HL-60 (cell line): Measurements from ENCODE around the gene EIF2AK3.

ENCODE experiments used
- DNase-seq, 2 experiments: peaks; one replicate each; pipeline ENCODE4 v3.0.0-alpha.2; 2010 to 2020; ENCODE audit warnings: low read depth in 1 of 2, low spot score in 1 of 2
- H3K27ac ChIP-seq: fragments of 250-450 bp; sonication (Bioruptor Pico); replicated peaks from 2 replicates; pipeline ENCODE4 v1.5.1; 2020; ENCODE audit warnings: mild to moderate bottlenecking, moderate library complexity
- H3K27me3 ChIP-seq: fragments of 250-450 bp; sonication (Bioruptor Pico); 2 replicates; pipeline ENCODE4 v1.5.1; 2021; ENCODE audit warnings: mild to moderate bottlenecking, moderate library complexity; ENCODE audit not compliant: insufficient read depth, poor library complexity, severe bottlenecking
- H3K4me3 ChIP-seq: replicated peaks from 2 replicates; pipeline ENCODE4 v1.5.1; 2011; ENCODE audit warnings: mild to moderate bottlenecking, control low read depth, low read length; ENCODE audit not compliant: insufficient read depth
- GABPA ChIP-seq: IDR thresholded peaks from 2 replicates; pipeline ENCODE4 v1.6.1; 2012; ENCODE audit warnings: low read depth
- POLR2AphosphoS5 ChIP-seq: IDR thresholded peaks from 2 replicates; pipeline ENCODE4 v1.6.1; 2012; ENCODE audit warnings: low read depth
- SPI1 ChIP-seq: IDR thresholded peaks from 2 replicates; pipeline ENCODE4 v1.6.1; 2012; ENCODE audit warnings: low read depth, mild to moderate bottlenecking, borderline replicate concordance
- TF ChIP-seq, protein P1 (sequence below): IDR thresholded peaks from 2 replicates; pipeline ENCODE4 v1.6.1; 2012; ENCODE audit warnings: low read depth; ENCODE audit not compliant: insufficient replicate concordance
- TF ChIP-seq, protein P2 (sequence below): IDR thresholded peaks from one replicate; pipeline ENCODE4 v1.5.1; 2011; ENCODE audit warnings: low read length, control low read depth, inconsistent platforms; ENCODE audit not compliant: insufficient read depth

EIF2AK3 gene

GRCh38 chr2:88608184-88608583 is 19.1 kb downstream of the EIF2AK3 start:
- Histone ChIP-seq H3K27ac (no peak overlapping the region), H3K4me3 (no peak overlapping the region), H3K27me3 (no peaks in the 10 kb centered on the region)
- no peak for DNase-seq
- no peak for TF ChIP-seq GABPA
- TF ChIP-seq, protein P1, sequence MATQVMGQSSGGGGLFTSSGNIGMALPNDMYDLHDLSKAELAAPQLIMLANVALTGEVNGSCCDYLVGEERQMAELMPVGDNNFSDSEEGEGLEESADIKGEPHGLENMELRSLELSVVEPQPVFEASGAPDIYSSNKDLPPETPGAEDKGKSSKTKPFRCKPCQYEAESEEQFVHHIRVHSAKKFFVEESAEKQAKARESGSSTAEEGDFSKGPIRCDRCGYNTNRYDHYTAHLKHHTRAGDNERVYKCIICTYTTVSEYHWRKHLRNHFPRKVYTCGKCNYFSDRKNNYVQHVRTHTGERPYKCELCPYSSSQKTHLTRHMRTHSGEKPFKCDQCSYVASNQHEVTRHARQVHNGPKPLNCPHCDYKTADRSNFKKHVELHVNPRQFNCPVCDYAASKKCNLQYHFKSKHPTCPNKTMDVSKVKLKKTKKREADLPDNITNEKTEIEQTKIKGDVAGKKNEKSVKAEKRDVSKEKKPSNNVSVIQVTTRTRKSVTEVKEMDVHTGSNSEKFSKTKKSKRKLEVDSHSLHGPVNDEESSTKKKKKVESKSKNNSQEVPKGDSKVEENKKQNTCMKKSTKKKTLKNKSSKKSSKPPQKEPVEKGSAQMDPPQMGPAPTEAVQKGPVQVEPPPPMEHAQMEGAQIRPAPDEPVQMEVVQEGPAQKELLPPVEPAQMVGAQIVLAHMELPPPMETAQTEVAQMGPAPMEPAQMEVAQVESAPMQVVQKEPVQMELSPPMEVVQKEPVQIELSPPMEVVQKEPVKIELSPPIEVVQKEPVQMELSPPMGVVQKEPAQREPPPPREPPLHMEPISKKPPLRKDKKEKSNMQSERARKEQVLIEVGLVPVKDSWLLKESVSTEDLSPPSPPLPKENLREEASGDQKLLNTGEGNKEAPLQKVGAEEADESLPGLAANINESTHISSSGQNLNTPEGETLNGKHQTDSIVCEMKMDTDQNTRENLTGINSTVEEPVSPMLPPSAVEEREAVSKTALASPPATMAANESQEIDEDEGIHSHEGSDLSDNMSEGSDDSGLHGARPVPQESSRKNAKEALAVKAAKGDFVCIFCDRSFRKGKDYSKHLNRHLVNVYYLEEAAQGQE: no peak

- Histone ChIP-seq H3K4me3 (no peak overlapping the region), H3K27me3 (no peaks in the 10 kb centered on the region), H3K27ac (no peak overlapping the region)
- TF ChIP-seq, protein P2, sequence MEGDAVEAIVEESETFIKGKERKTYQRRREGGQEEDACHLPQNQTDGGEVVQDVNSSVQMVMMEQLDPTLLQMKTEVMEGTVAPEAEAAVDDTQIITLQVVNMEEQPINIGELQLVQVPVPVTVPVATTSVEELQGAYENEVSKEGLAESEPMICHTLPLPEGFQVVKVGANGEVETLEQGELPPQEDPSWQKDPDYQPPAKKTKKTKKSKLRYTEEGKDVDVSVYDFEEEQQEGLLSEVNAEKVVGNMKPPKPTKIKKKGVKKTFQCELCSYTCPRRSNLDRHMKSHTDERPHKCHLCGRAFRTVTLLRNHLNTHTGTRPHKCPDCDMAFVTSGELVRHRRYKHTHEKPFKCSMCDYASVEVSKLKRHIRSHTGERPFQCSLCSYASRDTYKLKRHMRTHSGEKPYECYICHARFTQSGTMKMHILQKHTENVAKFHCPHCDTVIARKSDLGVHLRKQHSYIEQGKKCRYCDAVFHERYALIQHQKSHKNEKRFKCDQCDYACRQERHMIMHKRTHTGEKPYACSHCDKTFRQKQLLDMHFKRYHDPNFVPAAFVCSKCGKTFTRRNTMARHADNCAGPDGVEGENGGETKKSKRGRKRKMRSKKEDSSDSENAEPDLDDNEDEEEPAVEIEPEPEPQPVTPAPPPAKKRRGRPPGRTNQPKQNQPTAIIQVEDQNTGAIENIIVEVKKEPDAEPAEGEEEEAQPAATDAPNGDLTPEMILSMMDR: no peak
- no peak for TF ChIP-seq SPI1
- TF ChIP-seq, protein P1: no peak
- TF ChIP-seq GABPA: no peak
- no peak for TF ChIP-seq POLR2AphosphoS5
- no peak for DNase-seq
Measured at GRCh38 chr2:88607416-88607815, 19.8 kb downstream of the EIF2AK3 start.

- H3K27me3 ChIP-seq: no peaks in the 10 kb centered on the region
- DNase-seq: no peak
- TF ChIP-seq GABPA: no peak
- TF ChIP-seq, protein P2: no peak
- TF ChIP-seq POLR2AphosphoS5: no peak
- TF ChIP-seq, protein P1: no peak
- no peak for TF ChIP-seq SPI1
- H3K4me3 ChIP-seq: no peak overlapping the region
- H3K27ac ChIP-seq: no peak overlapping the region
Measured at GRCh38 chr2:88606371-88607030, 20.8 kb downstream of the EIF2AK3 start.
